NCI-H82 treated with DMSO at 0.1 percent for 48 hours (cell line): Measurements from ENCODE around the gene AMMECR1.
"Not testable (repeated sequence)": the region's sequence is repeated elsewhere in the genome, so short reads cannot be mapped to it uniquely, and the experiment has no call there.

ENCODE experiments used
- DNase-seq: peaks from one replicate; lab custom pipeline; 2025; ENCODE audit not compliant: unreplicated experiment; lab: John Stamatoyannopoulos, UW

Gene AMMECR1

GRCh38 chrX:110317820-110318663 is at the start of gene AMMECR1:
AMMECR1 (minus strand) TSS chrX:110318085; CDS start chrX:110318071, 14 bp downstream.
- peak; percentile 33 for DNase-seq

GRCh38 chrX:110363244-110363643 is 45.4 kb upstream of the AMMECR1 start:
- DNase-seq: no peak

- DNase-seq: no peak
Observed at GRCh38 chrX:110359273-110359672, 41.4 kb upstream of the AMMECR1 start.

- DNase-seq: no peak
Observed at GRCh38 chrX:110358548-110358947, 40.7 kb upstream of the AMMECR1 start, which contains the start of gene RTL9. RTL9 (plus strand) TSS chrX:110358848; CDS start chrX:110450618, 91,770 bp downstream.

GRCh38 chrX:110346681-110347080 is 28.8 kb upstream of the AMMECR1 start:
- no peak for DNase-seq

- DNase-seq: no peak
Observed at GRCh38 chrX:110341189-110342035, 23.5 kb upstream of the AMMECR1 start.

GRCh38 chrX:110338935-110339334 is 21.1 kb upstream of the AMMECR1 start:
- no peak for DNase-seq

- not testable (repeated sequence) for DNase-seq
Observed at GRCh38 chrX:110333458-110333857, 15.6 kb upstream of the AMMECR1 start.

- no peak for DNase-seq
Observed at GRCh38 chrX:110331444-110332030, 13.7 kb upstream of the AMMECR1 start.

- not testable (repeated sequence) for DNase-seq
Observed at GRCh38 chrX:110328613-110329012, 10.7 kb upstream of the AMMECR1 start.

GRCh38 chrX:110327336-110327735 is 9.5 kb upstream of the AMMECR1 start:
- DNase-seq: no peak

GRCh38 chrX:110326712-110327111 is 8.8 kb upstream of the AMMECR1 start:
- DNase-seq: no peak

GRCh38 chrX:110322603-110323002 is 4.7 kb upstream of the AMMECR1 start:
- peak; percentile 4 for DNase-seq

- no peak for DNase-seq
Observed at GRCh38 chrX:110321670-110322069, 3.8 kb upstream of the AMMECR1 start.

- DNase-seq: no peak
Observed at GRCh38 chrX:110321081-110321480, 3.2 kb upstream of the AMMECR1 start.

GRCh38 chrX:110320381-110320987 is 2.6 kb upstream of the AMMECR1 start:
- DNase-seq: no peak

GRCh38 chrX:110318664-110318968 is 731 bp upstream of the AMMECR1 start:
- no peak for DNase-seq

GRCh38 chrX:110317061-110317819 is 645 bp downstream of the AMMECR1 start:
- no peak for DNase-seq

GRCh38 chrX:110316351-110317060 is 1.4 kb downstream of the AMMECR1 start:
- DNase-seq: no peak

- DNase-seq: no peak
Observed at GRCh38 chrX:110315551-110315950, 2.3 kb downstream of the AMMECR1 start.
